GM04503 (cell line): Measurements from ENCODE around the gene IQCN.

Experiments
- DNase-seq: peaks from one replicate; pipeline ENCODE4 v3.0.0-alpha.2; 2012; ENCODE audit warnings: low read depth

IQCN gene

GRCh38 chr19:18274219-18274780, at the start of gene IQCN:
IQCN (minus strand) TSS chr19:18274452; CDS start chr19:18269478, 4,974 bp downstream.
- DNase-seq, result no peak

DNA sequence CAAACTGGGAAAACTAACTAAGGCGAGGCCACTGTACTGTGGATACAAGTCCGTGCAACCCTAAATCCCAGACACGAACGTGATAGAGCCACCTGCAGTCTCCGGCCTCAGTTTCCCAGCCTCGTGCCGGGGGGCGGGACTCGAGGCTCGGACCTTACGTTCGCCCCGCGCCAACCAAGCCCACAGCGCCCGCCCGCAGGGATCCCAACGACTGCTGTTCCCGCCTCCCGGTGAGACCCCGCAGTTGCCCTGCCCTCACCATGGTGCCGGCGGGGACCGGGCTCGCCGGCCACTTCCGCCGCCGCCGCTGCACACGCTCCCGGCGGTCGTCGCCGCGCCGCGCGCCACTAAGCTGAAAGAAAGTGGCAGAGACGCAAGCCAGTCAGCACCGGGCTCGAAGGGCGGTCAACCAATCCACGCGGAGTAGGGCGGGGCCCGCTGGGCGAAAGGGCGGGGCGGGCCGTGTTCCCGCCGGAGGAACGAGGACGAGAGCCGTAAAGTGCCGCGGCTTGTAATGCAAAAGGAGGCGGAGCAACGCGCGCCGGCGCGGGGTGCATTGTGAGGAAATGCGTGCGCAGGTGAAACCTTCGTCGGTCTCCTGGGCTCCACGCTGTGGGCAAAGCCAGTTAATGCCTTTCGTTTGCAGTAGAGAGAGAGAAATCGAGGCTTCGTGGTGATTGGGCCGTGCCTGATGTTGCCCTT, 48.7 kb upstream of the IQCN start, which contains the start of gene LSM4:
TSS of gene LSM4 (minus strand) at position 318 of the 702 bp plus-strand sequence. CDS start at position 262, 56 bp downstream.
- peak; percentile 65 for DNase-seq

GRCh38 chr19:18322318-18322758, 48.1 kb upstream of the IQCN start:
- DNase-seq, result no peak

DNA sequence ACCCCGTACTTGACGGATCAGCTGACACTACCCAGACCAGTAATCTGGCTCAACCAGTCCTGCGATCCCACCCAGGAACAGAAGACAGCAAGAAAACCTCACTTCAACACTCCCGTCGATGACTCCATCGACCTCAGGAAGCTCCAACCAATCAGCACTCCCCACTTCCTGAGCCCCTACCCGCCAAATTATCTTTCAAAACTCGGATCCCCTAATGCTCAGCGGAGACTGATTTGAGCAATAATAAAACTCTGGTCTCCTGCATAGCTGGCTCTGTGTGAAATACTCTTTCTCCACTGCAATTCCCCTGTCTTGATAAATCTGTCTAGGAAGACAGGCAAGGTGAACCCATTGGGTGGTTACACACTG, 47.5 kb upstream of the IQCN start:
- DNase-seq, result no peak

GRCh38 chr19:18320865-18321733, 46.8 kb upstream of the IQCN start:
- DNase-seq, result no peak

DNA sequence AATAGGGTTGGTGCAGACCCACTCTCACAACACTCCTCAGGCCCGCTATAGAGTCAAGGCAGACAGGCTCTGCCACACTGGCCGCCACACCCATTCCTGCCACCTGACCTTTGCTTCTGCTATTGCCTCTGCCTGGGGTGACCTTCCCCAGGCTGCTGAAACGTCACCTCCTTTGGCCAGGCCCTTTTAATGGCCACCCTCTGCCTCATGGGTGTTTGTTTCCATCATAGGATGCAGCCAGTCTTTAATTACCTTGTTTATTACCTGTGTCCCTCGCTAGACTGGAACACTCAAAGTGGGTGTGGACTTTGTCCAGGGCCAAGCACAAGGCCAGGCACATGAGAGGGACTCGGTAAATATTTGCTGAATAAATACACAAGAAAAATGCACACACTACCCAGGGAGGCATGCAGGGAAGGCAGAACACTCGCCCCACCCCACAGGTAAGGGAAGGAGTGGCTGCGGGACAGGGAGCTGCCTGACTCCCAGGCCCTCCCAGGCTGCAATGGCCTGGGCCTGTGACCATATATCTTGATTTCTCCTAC, 45.4 kb upstream of the IQCN start:
- DNase-seq, result no peak

DNA sequence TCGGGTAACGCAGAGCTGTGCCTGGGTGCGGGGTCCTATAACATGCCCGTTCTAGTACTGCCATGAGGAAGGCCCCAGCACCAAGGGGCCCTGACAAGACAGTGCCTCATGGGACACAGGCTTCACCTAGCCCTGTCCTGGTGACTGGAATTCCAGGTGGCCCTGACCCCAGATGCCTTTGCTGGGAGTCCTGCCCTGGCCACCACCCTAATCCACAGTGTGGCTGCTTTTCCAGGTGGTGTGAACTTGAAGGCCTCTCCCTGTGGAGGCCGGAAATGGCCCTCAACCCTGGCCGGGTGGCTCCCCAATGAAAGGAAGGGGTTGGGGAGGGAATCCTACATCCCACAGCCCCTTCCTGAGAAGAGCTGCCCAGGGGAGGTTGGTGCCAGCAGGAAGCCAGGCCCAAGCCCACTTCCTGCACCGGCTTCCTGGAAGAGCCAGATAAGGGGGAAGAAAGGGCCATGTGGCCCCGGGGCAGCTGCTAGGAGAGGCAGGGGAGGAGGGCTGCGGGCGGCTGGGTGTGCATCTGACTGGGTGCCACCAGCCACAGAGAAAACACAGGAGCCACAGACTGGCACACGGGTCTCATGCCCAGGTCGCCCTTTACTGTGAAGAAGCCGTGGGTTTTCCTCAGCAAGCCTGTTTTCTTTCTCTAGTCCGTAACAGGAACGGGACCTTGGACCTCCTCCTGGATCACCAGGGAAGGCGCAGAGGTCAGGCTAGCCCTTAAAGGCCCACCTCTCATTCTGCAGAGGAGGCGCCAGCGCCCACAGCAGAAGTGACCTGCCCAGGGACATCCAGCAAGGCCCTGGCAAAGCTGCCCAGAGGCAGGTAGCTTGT, 43.9 kb upstream of the IQCN start:
- DNase-seq, result no peak

DNA sequence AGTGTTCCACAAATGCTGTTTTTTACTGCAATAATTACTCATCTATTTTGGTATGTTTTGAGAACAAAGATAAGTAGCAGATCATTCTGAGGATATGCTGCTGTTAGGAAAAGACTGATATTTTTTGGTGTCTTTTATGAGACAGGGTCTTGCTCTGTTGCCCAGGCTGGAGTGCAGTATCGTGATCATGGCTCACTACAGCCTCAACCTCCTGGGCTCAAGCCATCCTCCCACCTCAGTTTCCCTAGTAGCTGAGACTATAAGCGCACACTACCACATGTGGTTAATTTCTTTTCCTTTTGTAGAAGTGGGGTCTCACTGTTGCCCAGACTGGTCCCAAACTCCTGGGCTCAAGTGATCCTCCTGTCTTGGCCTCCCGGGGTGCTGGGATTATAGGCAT, 39.1 kb upstream of the IQCN start:
- no peak for DNase-seq

DNA sequence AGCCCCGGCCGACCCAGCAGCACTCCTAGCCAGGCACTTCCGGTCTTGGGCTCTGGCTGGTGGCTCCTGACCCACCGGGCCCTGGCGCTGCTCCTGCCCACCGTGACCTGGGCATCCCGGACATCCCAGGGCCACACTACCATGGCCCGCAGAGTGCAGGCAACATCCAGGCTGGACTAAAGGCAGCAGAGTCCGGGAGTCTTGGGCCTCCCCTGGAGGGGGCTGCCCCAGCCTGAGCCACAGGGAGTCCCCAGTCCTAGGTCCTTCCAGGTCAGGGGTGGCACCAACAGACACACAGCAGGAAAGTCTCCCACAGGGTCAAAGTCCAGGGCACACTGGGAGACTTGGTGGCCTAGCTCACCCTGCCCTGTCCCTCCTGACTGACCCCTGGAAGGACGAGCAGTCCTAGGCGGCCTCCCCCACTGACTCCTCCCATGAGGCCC, 37.9 kb upstream of the IQCN start:
- no peak for DNase-seq

- DNase-seq, result no peak
Measured at GRCh38 chr19:18311502-18312091, 37.3 kb upstream of the IQCN start.

DNA sequence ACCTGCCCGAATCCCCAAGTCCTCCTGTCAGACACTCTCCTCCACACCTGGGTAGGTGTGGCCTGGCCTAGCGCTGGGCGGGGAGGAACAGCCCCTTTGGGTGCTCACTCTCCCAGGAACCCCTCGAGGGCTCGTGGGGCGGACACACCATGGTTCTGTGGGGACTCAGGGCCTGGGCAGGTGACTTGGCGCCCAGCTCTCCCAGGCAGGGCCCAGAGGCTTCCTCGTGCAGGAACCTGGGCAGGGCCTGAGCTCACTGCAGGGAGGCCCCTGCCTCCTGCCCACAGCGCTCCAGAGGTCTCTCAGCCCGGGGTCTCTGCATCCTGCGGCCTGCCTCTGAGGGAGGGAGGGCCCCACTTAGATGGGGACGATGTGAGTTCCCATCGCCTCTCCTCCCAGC, 36.7 kb upstream of the IQCN start:
- DNase-seq, result no peak

- no peak for DNase-seq
Measured at GRCh38 chr19:18310118-18310909, 36.1 kb upstream of the IQCN start.

- no peak for DNase-seq
Measured at GRCh38 chr19:18309525-18310064, 35.3 kb upstream of the IQCN start.

DNA sequence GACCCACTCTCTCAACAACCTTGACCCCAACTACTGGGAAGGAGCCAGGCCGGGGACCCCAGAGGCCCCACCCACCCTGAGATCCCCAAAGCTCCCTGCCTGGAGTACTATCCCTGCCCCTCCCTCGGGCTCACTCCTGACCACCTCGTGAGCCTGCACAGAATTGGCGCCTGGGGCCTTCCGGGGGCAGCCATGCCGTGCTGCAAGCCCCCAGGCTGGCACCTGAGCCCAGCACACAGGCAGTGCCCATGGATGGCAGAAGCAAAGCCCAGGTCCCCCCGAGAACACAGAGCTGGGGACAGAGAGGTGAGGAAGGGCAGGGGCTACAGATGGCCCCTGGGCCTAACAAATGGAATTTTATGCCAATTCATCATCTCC, 34.7 kb upstream of the IQCN start:
- DNase-seq, result no peak

DNA sequence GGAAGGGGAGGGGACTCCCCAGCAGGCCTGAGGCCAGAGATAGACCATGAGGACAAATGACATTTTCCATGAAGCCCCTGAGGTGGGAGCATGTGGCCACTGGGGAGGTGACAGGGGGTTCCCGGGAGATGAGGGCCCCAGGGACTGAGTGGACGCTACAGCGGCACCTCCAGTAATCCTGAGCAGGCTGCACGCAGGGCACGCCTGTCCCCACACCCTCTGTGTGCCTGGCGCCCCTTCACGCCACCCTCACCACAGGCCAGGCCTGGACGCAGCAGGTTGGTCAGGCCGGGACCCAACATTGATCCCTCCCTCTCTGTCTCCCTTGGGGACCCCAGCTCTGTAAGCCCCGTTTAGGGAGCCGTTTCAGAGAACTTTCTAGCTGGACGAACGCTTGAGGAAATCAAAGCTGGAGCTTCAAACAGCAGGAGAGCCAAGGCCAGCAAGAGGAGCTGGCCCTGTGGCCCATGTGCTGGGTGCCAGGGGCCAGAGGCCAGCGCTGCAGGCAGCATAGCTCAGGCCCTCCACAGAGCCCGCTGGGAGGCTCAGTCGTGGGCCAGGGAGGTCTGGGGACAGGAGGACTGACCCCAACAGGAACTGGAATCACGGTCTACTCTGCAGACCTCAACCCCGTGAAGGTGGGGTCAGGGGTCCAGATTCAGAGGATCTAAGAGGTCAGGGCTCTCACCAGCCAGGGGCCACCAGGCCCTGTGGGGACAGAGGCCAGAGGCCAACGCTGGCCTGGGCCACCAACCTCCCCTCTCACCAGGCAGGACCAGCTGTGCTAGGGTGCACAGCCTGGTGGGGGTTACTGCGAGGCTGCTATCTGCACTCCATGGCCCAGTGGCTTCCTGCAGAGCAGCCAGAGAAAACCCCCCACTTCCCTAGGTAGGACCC, 34.0 kb upstream of the IQCN start:
- DNase-seq, result no peak

- no peak for DNase-seq
Measured at GRCh38 chr19:18307271-18307681, 33.0 kb upstream of the IQCN start.

DNA sequence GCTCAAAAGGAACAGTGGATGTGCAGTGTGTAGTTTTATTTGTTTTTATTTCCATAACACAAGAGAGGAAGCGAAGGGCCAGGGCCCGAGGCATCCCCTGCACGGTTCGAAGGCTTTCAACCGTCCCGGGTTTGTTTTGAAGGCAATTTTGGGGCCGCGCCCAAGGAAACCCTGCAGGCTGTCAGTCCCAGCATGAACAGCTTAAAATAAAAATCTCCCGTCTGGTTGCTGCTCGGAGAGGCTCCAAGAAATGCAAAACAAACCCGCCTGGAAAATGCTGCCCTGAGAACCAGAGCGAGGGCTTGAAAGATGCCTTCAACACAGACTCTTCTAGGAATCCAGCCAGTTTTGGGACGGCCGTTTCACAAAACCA, 32.6 kb upstream of the IQCN start:
- no peak for DNase-seq

DNA sequence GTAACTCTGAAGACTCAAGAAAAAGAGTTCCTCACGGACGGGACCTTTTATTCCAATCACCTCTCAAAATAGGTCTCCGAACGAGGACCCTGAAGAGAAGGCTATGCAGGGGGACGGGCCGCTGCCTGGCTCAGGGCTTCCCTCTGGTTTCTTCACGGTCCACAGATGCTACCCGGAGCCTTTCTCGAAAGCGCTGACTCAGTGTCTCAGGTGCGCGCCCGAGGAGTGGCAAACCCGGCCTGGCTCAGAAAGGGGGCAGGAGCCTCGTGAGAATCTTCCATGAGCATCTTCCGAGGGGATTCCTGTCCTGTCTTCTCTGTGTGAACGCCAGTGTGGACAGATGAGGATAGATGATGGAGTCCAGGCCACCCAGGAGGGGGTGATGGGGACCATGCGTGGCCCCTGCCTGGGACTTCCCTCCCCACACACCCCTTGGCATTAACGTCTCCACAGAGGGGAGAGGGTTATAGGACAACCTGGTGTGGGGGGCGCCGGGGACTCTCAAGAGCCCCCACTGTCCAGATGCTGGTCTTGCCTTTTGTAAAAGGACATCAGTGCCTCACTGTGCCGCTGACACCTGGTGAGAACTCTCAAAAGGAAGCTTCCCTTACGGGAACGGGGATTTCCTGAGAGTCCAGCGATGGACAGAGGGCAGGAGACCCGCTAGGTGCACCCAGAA, 32.1 kb upstream of the IQCN start:
- no peak for DNase-seq
